Measurements from ENCODE around the gene ZXDC. TPM values are rescaled to one million over a fixed set of nuclear protein-coding genes. Genes with fewer than 3 reads are reported as not detected.

Gene ZXDC
- total RNA-seq, 1 experiment from 2014 or later = 33.3 TPM

DNA sequence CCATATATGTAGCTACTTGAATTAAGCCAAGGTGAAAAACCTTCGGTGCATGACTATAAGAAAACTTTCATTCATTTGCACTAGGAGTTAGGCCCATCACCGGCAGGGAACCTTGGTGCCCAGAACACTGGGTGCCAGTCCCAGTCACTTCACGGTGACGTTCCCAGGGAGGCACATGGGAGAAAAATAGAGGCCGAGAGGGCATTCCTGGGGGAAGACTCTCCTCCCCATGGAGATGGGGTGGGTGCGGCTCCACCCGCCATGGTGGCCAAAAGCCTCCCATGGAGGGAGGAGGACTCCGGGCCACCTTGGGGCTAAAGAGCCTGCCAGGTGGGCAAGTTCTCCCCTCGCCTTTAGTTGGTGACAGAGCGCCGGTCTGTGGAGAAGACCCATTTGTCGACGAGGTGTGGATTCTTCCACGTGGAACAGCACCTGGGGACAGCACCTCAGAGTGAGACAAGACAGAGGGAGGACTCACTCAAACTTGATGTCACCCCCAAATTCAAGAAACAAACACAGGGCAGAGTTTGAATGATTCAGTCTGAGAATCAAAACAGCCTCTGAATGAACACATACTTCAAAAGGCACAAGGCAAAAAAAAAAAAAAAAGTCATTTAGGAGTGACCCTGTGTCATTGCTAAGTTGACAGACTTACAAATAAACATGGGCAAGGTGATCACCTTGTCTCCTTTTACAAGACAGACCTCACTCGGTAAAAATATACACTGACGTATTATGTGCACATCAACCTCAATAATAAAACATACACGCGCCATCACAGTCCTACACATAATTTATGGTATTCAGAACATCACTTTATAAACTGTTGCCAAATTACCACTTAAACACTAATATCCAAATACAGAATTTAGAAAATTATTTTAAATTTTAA, 38.6 kb downstream of the ZXDC start:
- H3K4me1 ChIP-seq (ENCODE audit: control insufficient read depth, insufficient read depth, low read length) = no peaks in the 10 kb centered on the region
- no peak overlapping the region for H3K4me3 ChIP-seq (ENCODE audit: low read depth in 2 of 2, low read length in 2 of 2)
- ATAC-seq (no peak), DNase-seq (ENCODE audit: low read depth, low spot score) (no peak)
- CTCF ChIA-PET = no interaction called here
- TF ChIP-seq, protein P1, sequence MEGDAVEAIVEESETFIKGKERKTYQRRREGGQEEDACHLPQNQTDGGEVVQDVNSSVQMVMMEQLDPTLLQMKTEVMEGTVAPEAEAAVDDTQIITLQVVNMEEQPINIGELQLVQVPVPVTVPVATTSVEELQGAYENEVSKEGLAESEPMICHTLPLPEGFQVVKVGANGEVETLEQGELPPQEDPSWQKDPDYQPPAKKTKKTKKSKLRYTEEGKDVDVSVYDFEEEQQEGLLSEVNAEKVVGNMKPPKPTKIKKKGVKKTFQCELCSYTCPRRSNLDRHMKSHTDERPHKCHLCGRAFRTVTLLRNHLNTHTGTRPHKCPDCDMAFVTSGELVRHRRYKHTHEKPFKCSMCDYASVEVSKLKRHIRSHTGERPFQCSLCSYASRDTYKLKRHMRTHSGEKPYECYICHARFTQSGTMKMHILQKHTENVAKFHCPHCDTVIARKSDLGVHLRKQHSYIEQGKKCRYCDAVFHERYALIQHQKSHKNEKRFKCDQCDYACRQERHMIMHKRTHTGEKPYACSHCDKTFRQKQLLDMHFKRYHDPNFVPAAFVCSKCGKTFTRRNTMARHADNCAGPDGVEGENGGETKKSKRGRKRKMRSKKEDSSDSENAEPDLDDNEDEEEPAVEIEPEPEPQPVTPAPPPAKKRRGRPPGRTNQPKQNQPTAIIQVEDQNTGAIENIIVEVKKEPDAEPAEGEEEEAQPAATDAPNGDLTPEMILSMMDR (IDR thresholded peaks at IDR 0.05) = no peak
- TF ChIP-seq POLR2AphosphoS5 (IDR thresholded peaks at IDR 0.05; ENCODE audit: low read depth, low read length) (no peak), SIN3A (IDR thresholded peaks at IDR 0.05; ENCODE audit: borderline replicate concordance, insufficient read depth, low read depth, low read length) (no peak), TCF7L2 (IDR thresholded peaks at IDR 0.05; ENCODE audit: low read depth, low read length) (no peak)
- TF ChIP-seq, protein P2, sequence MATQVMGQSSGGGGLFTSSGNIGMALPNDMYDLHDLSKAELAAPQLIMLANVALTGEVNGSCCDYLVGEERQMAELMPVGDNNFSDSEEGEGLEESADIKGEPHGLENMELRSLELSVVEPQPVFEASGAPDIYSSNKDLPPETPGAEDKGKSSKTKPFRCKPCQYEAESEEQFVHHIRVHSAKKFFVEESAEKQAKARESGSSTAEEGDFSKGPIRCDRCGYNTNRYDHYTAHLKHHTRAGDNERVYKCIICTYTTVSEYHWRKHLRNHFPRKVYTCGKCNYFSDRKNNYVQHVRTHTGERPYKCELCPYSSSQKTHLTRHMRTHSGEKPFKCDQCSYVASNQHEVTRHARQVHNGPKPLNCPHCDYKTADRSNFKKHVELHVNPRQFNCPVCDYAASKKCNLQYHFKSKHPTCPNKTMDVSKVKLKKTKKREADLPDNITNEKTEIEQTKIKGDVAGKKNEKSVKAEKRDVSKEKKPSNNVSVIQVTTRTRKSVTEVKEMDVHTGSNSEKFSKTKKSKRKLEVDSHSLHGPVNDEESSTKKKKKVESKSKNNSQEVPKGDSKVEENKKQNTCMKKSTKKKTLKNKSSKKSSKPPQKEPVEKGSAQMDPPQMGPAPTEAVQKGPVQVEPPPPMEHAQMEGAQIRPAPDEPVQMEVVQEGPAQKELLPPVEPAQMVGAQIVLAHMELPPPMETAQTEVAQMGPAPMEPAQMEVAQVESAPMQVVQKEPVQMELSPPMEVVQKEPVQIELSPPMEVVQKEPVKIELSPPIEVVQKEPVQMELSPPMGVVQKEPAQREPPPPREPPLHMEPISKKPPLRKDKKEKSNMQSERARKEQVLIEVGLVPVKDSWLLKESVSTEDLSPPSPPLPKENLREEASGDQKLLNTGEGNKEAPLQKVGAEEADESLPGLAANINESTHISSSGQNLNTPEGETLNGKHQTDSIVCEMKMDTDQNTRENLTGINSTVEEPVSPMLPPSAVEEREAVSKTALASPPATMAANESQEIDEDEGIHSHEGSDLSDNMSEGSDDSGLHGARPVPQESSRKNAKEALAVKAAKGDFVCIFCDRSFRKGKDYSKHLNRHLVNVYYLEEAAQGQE (IDR thresholded peaks at IDR 0.05; ENCODE audit: insufficient read depth in 1 of 2, low read depth in 2 of 2, low read length in 1 of 2) = no peak
- no peaks in the 10 kb centered on the region for H3K36me3 ChIP-seq (ENCODE audit: control insufficient read depth, insufficient read depth, low read length)
- intact Hi-C loops (cut with micrococcal nuclease; ENCODE audit: unreplicated experiment) (no loop called here), in situ Hi-C loops (cut with HindIII; ENCODE audit: low pct_unique_long_range_greater_than_20kb, low sequenced_read_pairs) (no loop called here)
- POLR2A ChIA-PET = interaction anchor here (0.5 kb wide), 1 partner anchor 1152 kb away, joined by 8 read pairs; no protein-coding TSS in a partner anchor
- BruUV-seq (replicated peaks) = no TSS peak
- no peaks in the 10 kb centered on the region for H3K27me3 ChIP-seq (ENCODE audit: control insufficient read depth, insufficient read depth, low read length)
- H3K9me3 ChIP-seq (ENCODE audit: control insufficient read depth, insufficient read depth, low read depth, low read length) = no peaks in the 10 kb centered on the region
- H3K27ac ChIP-seq (ENCODE audit: low read length) = no peak overlapping the region

DNA sequence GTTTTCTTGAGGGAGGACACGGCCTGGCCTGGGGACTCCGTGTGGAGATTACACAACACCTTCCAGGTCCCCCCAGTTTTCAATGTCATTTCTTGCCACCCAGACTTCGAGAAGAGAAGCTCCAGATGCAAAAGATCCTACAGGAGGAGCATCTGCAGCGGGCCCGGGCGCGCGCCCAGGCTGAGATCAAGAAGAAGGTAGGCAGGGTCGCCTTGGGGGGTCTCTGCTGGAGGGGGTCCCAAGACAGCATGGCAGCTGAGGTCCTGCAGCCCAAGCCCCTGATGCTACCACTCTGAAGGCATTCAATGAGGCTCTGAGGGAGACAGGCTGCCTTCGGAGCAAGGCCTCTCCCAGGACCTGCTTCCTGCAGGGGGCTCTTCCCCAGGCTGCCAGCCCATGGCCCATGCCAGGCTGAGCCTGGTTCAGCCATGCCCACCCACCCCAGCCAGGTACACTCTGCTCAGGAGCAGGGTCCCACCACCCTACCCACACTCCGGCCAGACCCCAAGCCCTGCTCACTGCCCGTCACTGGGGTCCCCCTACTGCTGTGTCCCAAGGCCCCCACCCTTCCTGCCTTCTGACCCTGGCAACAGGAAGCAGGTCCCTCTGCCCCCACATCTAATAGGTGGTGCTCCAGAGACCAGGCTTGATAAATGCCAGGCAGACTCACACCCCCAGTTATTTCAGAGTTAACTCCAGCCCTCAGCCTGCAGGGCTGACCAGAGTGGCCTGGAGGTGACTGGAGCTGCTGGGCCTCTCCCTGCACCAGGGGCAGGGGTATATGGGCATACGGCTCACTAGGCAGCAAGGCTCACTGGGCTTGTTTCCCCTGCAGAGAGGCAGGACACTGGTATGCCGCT, 40.0 kb downstream of the ZXDC start:
- Histone ChIP-seq H3K4me1 (ENCODE audit: control insufficient read depth, insufficient read depth, low read length) (no peaks in the 10 kb centered on the region), H3K4me3 (ENCODE audit: low read depth in 2 of 2, low read length in 2 of 2) (no peak overlapping the region), H3K9me3 (ENCODE audit: control insufficient read depth, insufficient read depth, low read depth, low read length) (no peaks in the 10 kb centered on the region), H3K27me3 (ENCODE audit: control insufficient read depth, insufficient read depth, low read length) (no peaks in the 10 kb centered on the region), H3K36me3 (ENCODE audit: control insufficient read depth, insufficient read depth, low read length) (no peaks in the 10 kb centered on the region), H3K27ac (ENCODE audit: low read length) (no peak overlapping the region)
- ATAC-seq (no peak), DNase-seq (ENCODE audit: low read depth, low spot score) (no peak)
- no TSS peak for BruUV-seq (replicated peaks)
- intact Hi-C loops (cut with micrococcal nuclease; ENCODE audit: unreplicated experiment) (no loop called here), in situ Hi-C loops (cut with HindIII; ENCODE audit: low pct_unique_long_range_greater_than_20kb, low sequenced_read_pairs) (no loop called here)
- CTCF ChIA-PET = no interaction called here
- POLR2A ChIA-PET = no interaction called here
- TF ChIP-seq TCF7L2 (IDR thresholded peaks at IDR 0.05; ENCODE audit: low read depth, low read length) (no peak), SIN3A (IDR thresholded peaks at IDR 0.05; ENCODE audit: borderline replicate concordance, insufficient read depth, low read depth, low read length) (no peak), POLR2AphosphoS5 (IDR thresholded peaks at IDR 0.05; ENCODE audit: low read depth, low read length) (no peak)
- TF ChIP-seq, protein P2 (IDR thresholded peaks at IDR 0.05; ENCODE audit: insufficient read depth in 1 of 2, low read depth in 2 of 2, low read length in 1 of 2) = no peak
- TF ChIP-seq, protein P1 (IDR thresholded peaks at IDR 0.05) = no peak

All from Panc1 (cell line).